ENCODE data around the gene KAZN.

DNA sequence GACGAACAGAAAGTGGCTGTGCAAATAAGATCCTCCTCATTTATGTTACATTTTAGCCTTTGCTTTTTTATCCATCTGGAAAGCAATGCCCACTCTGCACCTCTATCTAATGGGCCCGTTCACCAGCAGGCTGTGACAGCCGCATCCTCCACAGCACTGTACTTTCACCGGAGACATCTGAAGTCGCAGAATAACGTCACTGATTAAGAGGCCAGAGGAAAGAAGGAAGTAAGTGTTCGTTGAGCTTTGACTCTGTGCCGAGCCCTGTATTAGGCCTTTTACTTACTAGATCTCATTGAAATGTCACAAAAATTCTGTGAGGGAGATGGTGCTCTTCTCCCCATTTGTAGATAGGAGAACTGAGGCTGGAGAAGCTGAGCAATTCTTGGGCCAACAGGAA is 62.3 kb downstream of the KAZN start:
- TF ChIP-seq, protein P1, sequence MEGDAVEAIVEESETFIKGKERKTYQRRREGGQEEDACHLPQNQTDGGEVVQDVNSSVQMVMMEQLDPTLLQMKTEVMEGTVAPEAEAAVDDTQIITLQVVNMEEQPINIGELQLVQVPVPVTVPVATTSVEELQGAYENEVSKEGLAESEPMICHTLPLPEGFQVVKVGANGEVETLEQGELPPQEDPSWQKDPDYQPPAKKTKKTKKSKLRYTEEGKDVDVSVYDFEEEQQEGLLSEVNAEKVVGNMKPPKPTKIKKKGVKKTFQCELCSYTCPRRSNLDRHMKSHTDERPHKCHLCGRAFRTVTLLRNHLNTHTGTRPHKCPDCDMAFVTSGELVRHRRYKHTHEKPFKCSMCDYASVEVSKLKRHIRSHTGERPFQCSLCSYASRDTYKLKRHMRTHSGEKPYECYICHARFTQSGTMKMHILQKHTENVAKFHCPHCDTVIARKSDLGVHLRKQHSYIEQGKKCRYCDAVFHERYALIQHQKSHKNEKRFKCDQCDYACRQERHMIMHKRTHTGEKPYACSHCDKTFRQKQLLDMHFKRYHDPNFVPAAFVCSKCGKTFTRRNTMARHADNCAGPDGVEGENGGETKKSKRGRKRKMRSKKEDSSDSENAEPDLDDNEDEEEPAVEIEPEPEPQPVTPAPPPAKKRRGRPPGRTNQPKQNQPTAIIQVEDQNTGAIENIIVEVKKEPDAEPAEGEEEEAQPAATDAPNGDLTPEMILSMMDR (tag by site-specific recombination; IDR thresholded peaks at IDR 0.05): no peak
- TF ChIP-seq ZNF560 (tag by site-specific recombination; IDR thresholded peaks at IDR 0.05; ENCODE audit: borderline replicate concordance) (no peak), ZNF169 (tag by site-specific recombination; IDR thresholded peaks at IDR 0.05) (no peak), KLF10 (tag by site-specific recombination; IDR thresholded peaks at IDR 0.05) (no peak), SETDB1 (IDR thresholded peaks at IDR 0.05; ENCODE audit: insufficient read length, low read length) (no peak), ZBTB1 (tag by site-specific recombination; IDR thresholded peaks at IDR 0.05) (no peak), ZFP41 (tag by site-specific recombination; IDR thresholded peaks at IDR 0.05; ENCODE audit: borderline replicate concordance) (no peak), ZNF76 (tag by site-specific recombination; IDR thresholded peaks at IDR 0.05; ENCODE audit: borderline replicate concordance, low read depth) (no peak), ZBTB7A (tag by site-specific recombination; IDR thresholded peaks at IDR 0.05; ENCODE audit: low read depth) (no peak)
- TF ChIP-seq, protein P2, sequence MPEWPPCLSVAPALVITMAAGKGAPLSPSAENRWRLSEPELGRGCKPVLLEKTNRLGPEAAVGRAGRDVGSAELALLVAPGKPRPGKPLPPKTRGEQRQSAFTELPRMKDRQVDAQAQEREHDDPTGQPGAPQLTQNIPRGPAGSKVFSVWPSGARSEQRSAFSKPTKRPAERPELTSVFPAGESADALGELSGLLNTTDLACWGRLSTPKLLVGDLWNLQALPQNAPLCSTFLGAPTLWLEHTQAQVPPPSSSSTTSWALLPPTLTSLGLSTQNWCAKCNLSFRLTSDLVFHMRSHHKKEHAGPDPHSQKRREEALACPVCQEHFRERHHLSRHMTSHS (tag by site-specific recombination; IDR thresholded peaks at IDR 0.05): no peak
- TF ChIP-seq, protein P3, sequence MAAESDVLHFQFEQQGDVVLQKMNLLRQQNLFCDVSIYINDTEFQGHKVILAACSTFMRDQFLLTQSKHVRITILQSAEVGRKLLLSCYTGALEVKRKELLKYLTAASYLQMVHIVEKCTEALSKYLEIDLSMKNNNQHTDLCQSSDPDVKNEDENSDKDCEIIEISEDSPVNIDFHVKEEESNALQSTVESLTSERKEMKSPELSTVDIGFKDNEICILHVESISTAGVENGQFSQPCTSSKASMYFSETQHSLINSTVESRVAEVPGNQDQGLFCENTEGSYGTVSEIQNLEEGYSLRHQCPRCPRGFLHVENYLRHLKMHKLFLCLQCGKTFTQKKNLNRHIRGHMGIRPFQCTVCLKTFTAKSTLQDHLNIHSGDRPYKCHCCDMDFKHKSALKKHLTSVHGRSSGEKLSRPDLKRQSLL (tag by site-specific recombination; IDR thresholded peaks at IDR 0.05): no peak
- TF ChIP-seq, protein P4, sequence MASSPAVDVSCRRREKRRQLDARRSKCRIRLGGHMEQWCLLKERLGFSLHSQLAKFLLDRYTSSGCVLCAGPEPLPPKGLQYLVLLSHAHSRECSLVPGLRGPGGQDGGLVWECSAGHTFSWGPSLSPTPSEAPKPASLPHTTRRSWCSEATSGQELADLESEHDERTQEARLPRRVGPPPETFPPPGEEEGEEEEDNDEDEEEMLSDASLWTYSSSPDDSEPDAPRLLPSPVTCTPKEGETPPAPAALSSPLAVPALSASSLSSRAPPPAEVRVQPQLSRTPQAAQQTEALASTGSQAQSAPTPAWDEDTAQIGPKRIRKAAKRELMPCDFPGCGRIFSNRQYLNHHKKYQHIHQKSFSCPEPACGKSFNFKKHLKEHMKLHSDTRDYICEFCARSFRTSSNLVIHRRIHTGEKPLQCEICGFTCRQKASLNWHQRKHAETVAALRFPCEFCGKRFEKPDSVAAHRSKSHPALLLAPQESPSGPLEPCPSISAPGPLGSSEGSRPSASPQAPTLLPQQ (tag by site-specific recombination; IDR thresholded peaks at IDR 0.05): no peak
- TF ChIP-seq, protein P5, sequence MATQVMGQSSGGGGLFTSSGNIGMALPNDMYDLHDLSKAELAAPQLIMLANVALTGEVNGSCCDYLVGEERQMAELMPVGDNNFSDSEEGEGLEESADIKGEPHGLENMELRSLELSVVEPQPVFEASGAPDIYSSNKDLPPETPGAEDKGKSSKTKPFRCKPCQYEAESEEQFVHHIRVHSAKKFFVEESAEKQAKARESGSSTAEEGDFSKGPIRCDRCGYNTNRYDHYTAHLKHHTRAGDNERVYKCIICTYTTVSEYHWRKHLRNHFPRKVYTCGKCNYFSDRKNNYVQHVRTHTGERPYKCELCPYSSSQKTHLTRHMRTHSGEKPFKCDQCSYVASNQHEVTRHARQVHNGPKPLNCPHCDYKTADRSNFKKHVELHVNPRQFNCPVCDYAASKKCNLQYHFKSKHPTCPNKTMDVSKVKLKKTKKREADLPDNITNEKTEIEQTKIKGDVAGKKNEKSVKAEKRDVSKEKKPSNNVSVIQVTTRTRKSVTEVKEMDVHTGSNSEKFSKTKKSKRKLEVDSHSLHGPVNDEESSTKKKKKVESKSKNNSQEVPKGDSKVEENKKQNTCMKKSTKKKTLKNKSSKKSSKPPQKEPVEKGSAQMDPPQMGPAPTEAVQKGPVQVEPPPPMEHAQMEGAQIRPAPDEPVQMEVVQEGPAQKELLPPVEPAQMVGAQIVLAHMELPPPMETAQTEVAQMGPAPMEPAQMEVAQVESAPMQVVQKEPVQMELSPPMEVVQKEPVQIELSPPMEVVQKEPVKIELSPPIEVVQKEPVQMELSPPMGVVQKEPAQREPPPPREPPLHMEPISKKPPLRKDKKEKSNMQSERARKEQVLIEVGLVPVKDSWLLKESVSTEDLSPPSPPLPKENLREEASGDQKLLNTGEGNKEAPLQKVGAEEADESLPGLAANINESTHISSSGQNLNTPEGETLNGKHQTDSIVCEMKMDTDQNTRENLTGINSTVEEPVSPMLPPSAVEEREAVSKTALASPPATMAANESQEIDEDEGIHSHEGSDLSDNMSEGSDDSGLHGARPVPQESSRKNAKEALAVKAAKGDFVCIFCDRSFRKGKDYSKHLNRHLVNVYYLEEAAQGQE (tag by site-specific recombination; IDR thresholded peaks at IDR 0.05): no peak
- TF ChIP-seq, protein P6, sequence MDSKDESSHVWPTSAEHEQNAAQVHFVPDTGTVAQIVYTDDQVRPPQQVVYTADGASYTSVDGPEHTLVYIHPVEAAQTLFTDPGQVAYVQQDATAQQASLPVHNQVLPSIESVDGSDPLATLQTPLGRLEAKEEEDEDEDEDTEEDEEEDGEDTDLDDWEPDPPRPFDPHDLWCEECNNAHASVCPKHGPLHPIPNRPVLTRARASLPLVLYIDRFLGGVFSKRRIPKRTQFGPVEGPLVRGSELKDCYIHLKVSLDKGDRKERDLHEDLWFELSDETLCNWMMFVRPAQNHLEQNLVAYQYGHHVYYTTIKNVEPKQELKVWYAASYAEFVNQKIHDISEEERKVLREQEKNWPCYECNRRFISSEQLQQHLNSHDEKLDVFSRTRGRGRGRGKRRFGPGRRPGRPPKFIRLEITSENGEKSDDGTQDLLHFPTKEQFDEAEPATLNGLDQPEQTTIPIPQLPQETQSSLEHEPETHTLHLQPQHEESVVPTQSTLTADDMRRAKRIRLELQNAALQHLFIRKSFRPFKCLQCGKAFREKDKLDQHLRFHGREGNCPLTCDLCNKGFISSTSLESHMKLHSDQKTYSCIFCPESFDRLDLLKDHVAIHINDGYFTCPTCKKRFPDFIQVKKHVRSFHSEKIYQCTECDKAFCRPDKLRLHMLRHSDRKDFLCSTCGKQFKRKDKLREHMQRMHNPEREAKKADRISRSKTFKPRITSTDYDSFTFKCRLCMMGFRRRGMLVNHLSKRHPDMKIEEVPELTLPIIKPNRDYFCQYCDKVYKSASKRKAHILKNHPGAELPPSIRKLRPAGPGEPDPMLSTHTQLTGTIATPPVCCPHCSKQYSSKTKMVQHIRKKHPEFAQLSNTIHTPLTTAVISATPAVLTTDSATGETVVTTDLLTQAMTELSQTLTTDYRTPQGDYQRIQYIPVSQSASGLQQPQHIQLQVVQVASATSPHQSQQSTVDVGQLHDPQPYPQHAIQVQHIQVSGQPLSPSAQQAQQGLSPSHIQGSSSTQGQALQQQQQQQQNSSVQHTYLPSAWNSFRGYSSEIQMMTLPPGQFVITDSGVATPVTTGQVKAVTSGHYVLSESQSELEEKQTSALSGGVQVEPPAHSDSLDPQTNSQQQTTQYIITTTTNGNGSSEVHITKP (tag by site-specific recombination; IDR thresholded peaks at IDR 0.05): no peak

Measured in HEK293 (cell line).